HepG2 (cell line): ENCODE measurements around the gene AFAP1. TPM values are rescaled to one million over a fixed set of nuclear protein-coding genes. Genes with fewer than 3 reads are reported as not detected.
A peak's percentile ranks its signal among the peaks of the same experiment; 100 is the strongest.

ENCODE experiments used
- ATAC-seq: fragments of 200-7000 bp; cut with Tn5 transposase; 3 replicates; pipeline ENCODE4 v1.9.1; 2020; ENCODE audit warnings: mild to moderate bottlenecking, moderate library complexity
- BruUV-seq: library from RNA; stranded (reverse); fragments of 400-500 nt; replicated peaks from 2 replicates; lab custom pipeline; 2021; lab: Mats Ljungman, UMichigan
- CTCF ChIA-PET: fragments of 300-600 bp; formaldehyde crosslinking; extraction: SDS; loops from one replicate; lab custom pipeline; 2021; ENCODE audit warnings: low total read pairs, inconsistent platforms, low intra/inter-chr PET ratio; lab: Yijun Ruan, JAX
- POLR2A ChIA-PET: fragments of 350-600 bp; sonication (Branson Sonifier 250); formaldehyde crosslinking; loops from one replicate; lab custom pipeline; 2020; ENCODE audit warnings: antibody characterized with exemption, inconsistent platforms; lab: Yijun Ruan, JAX
- DNase-seq: peaks from one replicate; pipeline ENCODE4 v3.0.0-alpha.2; 2015; ENCODE audit warnings: low spot score
- FAIRE-seq: peaks from 3 replicates; lab custom pipeline; 2011; peaks lifted over from hg19 to GRCh38; lab: Jason Lieb, UNC
- H2AFZ ChIP-seq: one replicate; pipeline ENCODE4 v1.6.1; 2011; ENCODE audit warnings: low read length, inconsistent platforms
- H3K27ac ChIP-seq: fragments of 300-600 bp; 3 replicates; pipeline ENCODE4 v1.8.0; 2011; ENCODE audit warnings: mixed run types, mild to moderate bottlenecking, mixed read lengths, low read length, inconsistent platforms; ENCODE audit not compliant: insufficient read depth; ENCODE audit errors: extremely low read length
- H3K27me3 ChIP-seq, 2 experiments: fragments of 200-600 bp in 1 of 2; 2 replicates in 1 of 2; 3 replicates in 1 of 2; pipeline versions ENCODE4 v1.6.0 to v1.8.0; 2011; ENCODE audit warnings: low read length in 2 of 2, mild to moderate bottlenecking in 2 of 2, moderate library complexity in 2 of 2, inconsistent platforms in 1 of 2; ENCODE audit not compliant: insufficient read depth in 2 of 2, control insufficient read depth in 1 of 2
- H3K36me3 ChIP-seq, 2 experiments: fragments of 200-600 bp in 1 of 2; replicated peaks in 1 of 2; 2 replicates in 1 of 2; 3 replicates in 1 of 2; pipeline versions ENCODE4 v1.5.1 to v1.8.0; 2011; ENCODE audit warnings: low read length in 2 of 2, inconsistent platforms in 1 of 2; ENCODE audit not compliant: insufficient read depth in 2 of 2, control insufficient read depth in 1 of 2
- H3K4me1 ChIP-seq: 2 replicates; pipeline ENCODE4 v1.5.1; 2012; ENCODE audit warnings: low read length, inconsistent platforms; ENCODE audit not compliant: insufficient read depth
- H3K4me2 ChIP-seq: 2 replicates; pipeline ENCODE4 v1.6.0; 2011; ENCODE audit warnings: low read depth, low read length, inconsistent platforms
- H3K4me3 ChIP-seq, 3 experiments: fragments of 200-600 bp in 1 of 3; sonication (generic), shearing (Covaris generic) in 1 of 3; replicated peaks in 1 of 3; 2 replicates each; pipeline ENCODE4 v1.5.1; 2011 to 2016; ENCODE audit warnings: low read length in 3 of 3, inconsistent platforms in 2 of 3, low read depth in 2 of 3, mild to moderate bottlenecking in 2 of 3, control low read depth in 1 of 3, mixed read lengths in 1 of 3; ENCODE audit not compliant: insufficient read depth in 1 of 3
- H3K79me2 ChIP-seq: one replicate; pipeline ENCODE4 v1.6.1; 2011; ENCODE audit warnings: low read length, inconsistent platforms; ENCODE audit not compliant: insufficient read depth
- H3K9ac ChIP-seq: 2 replicates; pipeline ENCODE4 v1.6.0; 2011; ENCODE audit warnings: mild to moderate bottlenecking, low read depth, low read length, inconsistent platforms; ENCODE audit not compliant: insufficient read depth
- H3K9me3 ChIP-seq: 2 replicates; pipeline ENCODE4 v1.5.1; 2012; ENCODE audit warnings: mild to moderate bottlenecking, low read length
- H4K20me1 ChIP-seq: 2 replicates; pipeline ENCODE4 v1.6.0; 2011; ENCODE audit warnings: inconsistent platforms, mild to moderate bottlenecking, low read length, moderate library complexity; ENCODE audit not compliant: insufficient read depth
- CEBPB ChIP-seq: IDR thresholded peaks from 2 replicates; pipeline ENCODE4 v1.6.1; 2011; ENCODE audit warnings: low read depth, low read length, improper control_type of control experiment, borderline replicate concordance
- CEBPG ChIP-seq: IDR thresholded peaks from 2 replicates; pipeline ENCODE4 v1.6.1; 2016
- E2F5 ChIP-seq: sonication (generic); formaldehyde crosslinking; conservative IDR thresholded peaks from 2 replicates; pipeline ENCODE4 v1.4.0; 2020; ENCODE audit warnings: missing genetic modification reagents
- HDAC1 ChIP-seq: sonication (generic); formaldehyde crosslinking; IDR thresholded peaks from 2 replicates; pipeline ENCODE4 v1.5.1; 2020; ENCODE audit warnings: mild to moderate bottlenecking, missing genetic modification reagents
- HNF4G ChIP-seq, 2 experiments: sonication (generic) in 1 of 2; formaldehyde crosslinking in 1 of 2; IDR thresholded peaks; 2 replicates each; pipeline versions ENCODE4 v1.4.0 to v1.6.1; 2011 to 2020; ENCODE audit warnings: borderline replicate concordance in 2 of 2, low read depth in 2 of 2, mild to moderate bottlenecking in 2 of 2, low read length in 1 of 2, missing genetic modification reagents in 1 of 2, moderate library complexity in 1 of 2
- IKZF4 ChIP-seq: sonication (generic); formaldehyde crosslinking; IDR thresholded peaks from 2 replicates; pipeline ENCODE4 v1.5.1; 2020; ENCODE audit warnings: borderline replicate concordance, mild to moderate bottlenecking, low read depth, missing genetic modification reagents; ENCODE audit errors: not compliant biosample characterization
- KLF6 ChIP-seq: IDR thresholded peaks from 2 replicates; pipeline ENCODE4 v1.8.0; 2016; ENCODE audit warnings: missing biosample characterization, missing genetic modification reagents
- SIN3B ChIP-seq: fragments of 150-350 bp; IDR thresholded peaks from 2 replicates; pipeline ENCODE4 v1.6.1; 2014; ENCODE audit warnings: low read length
- ZNF20 ChIP-seq: sonication (generic); formaldehyde crosslinking; IDR thresholded peaks from 2 replicates; pipeline ENCODE4 v1.4.0; 2020; ENCODE audit warnings: mild to moderate bottlenecking, moderate library complexity, missing genetic modification reagents
- ZNF232 ChIP-seq: sonication (generic); formaldehyde crosslinking; IDR thresholded peaks from 2 replicates; pipeline ENCODE4 v1.4.0; 2020; ENCODE audit warnings: missing genetic modification reagents, borderline replicate concordance
- ZNF614 ChIP-seq: IDR thresholded peaks from 2 replicates; pipeline ENCODE4 v1.6.1; 2018; ENCODE audit warnings: missing biosample characterization, missing genetic modification reagents, inconsistent platforms, borderline replicate concordance
- ZXDC ChIP-seq: sonication (generic); formaldehyde crosslinking; IDR thresholded peaks from 2 replicates; pipeline ENCODE4 v1.5.0; 2020; ENCODE audit warnings: mild to moderate bottlenecking, missing genetic modification reagents
- WGBS: methylation state at CpG from one replicate; pipeline ENCODE4 v1.1.6; 2017; ENCODE audit warnings: low lambda C conversion rate; 5-methylcytosine and 5-hydroxymethylcytosine counted together
- in situ Hi-C: cut with HindIII; loops from 2 replicates; pipeline ENCODE4 v1.10.0; 2017; ENCODE audit warnings: low pct_unique_long_range_greater_than_20kb; ENCODE audit not compliant: extremely low pct_ligation_motif_present
- intact Hi-C: fragments of 100-400 bp; cut with micrococcal nuclease; formaldehyde crosslinking; loops from one replicate; pipeline ENCODE4 v1.10.0; 2022; ENCODE audit not compliant: unreplicated experiment
- polyA plus RNA-seq, 8 experiments: library from polyadenylated mRNA; depleted of rRNA in 3 of 8; stranded (reverse) in 7 of 8; unstranded in 1 of 8; fragments of >200 nt; fragmentation: Illumina TruSeq in 4 of 8; extraction: Trizol in 4 of 8; gene quantifications; 2 replicates each; pipeline versions ENCODE4 v1.2.1 to v1.2.3, GENCODE V29; 2011 to 2016; ENCODE audit warnings: low read depth in 4 of 8, missing spikeins in 1 of 8, mixed read lengths in 1 of 8; ENCODE audit not compliant: insufficient read depth in 1 of 8
- total RNA-seq, 5 experiments: library from RNA; depleted of rRNA; stranded (reverse); fragments of >200 nt; fragmentation: Illumina TruSeq; extraction: Trizol; gene quantifications; 2 replicates each; pipeline ENCODE4 v1.2.3, GENCODE V29; 2016; ENCODE audit warnings: low read depth in 1 of 5
- TF ChIP-seq, protein P1 (sequence below): sonication (generic); formaldehyde crosslinking; IDR thresholded peaks from 2 replicates; pipeline ENCODE4 v1.4.0; 2020; ENCODE audit warnings: mild to moderate bottlenecking, missing genetic modification reagents, borderline replicate concordance
- TF ChIP-seq, protein P2 (sequence below): sonication (generic); formaldehyde crosslinking; conservative IDR thresholded peaks from 2 replicates; pipeline ENCODE4 v1.4.0; 2020; ENCODE audit warnings: missing genetic modification reagents

AFAP1 gene
- total and polyA plus RNA-seq, 2 of the 13 experiments (the other 11 are each of a cell fraction or from before 2014, with no cell fraction given) = 2.5 TPM

DNA sequence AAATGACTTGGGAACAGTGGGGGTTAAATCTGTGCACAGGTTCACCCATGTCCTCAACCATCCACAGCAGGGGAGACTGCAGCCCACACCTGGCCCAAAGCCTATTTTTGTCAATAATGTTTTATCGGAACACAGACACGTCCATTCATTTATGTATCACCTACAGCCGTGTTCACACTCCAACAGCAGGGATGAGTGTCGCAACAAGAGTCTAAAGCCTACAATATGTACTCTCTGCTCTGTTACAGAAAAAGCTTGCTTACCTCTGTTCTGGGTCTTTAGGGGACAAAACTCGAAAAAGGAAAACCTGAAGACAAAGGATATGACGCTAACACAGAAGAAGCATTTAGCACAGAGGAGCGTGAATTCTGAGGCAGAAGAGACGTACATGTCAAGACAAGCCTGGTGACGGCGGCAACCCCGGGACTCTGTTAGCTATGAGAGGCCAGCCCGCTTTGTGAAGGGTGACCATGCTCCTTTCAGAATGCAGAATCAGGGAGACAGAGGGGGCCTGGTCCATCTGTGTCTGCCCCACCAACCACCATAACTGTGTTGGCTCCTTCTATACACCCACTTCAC lies 45.5 kb downstream of the AFAP1 start:
- H3K4me3 ChIP-seq = no peak overlapping the region
- BruUV-seq = no TSS peak
- FAIRE-seq = no peak
- CTCF ChIA-PET = no interaction called here
- no peak overlapping the region for H3K9ac ChIP-seq
- peak; percentile 19 for DNase-seq
- in situ Hi-C loops (no loop called here), intact Hi-C loops (no loop called here)
- 0 out of 2 replicates have a peak, but pooled peaks cover 2% of the 10 kb centered on the region for H3K9me3 ChIP-seq
- H3K79me2 ChIP-seq = no peaks in the 10 kb centered on the region
- no peak overlapping the region for H3K27ac ChIP-seq
- peak; percentile 59 for ATAC-seq
- H3K4me1 ChIP-seq = peaks cover 43% of the 10 kb centered on the region
- H3K27me3 ChIP-seq = no peaks in the 10 kb centered on the region
- no peaks in the 10 kb centered on the region for H3K36me3 ChIP-seq
- WGBS = 73% methylated on average over 12 of the region's 12 CpGs
- POLR2A ChIA-PET = no interaction called here
- H3K4me2 ChIP-seq = peak overlapping the region; percentile 20; the same call in 1 of the 2 replicates
- peaks cover 3% of the 10 kb centered on the region; the same call in 1 of the 2 replicates for H4K20me1 ChIP-seq
- no peak overlapping the region for H2AFZ ChIP-seq
- TF ChIP-seq HNF4G (IDR thresholded peaks at IDR 0.05; ENCODE audit: borderline replicate concordance, low read depth, low read length) (no peak), HNF4G (CRISPR knock-in tag; IDR thresholded peaks at IDR 0.05; ENCODE audit: borderline replicate concordance, low read depth) (no peak), CEBPG (CRISPR knock-in tag) (peak; percentile 68), ZNF614 (CRISPR knock-in tag) (no peak), CEBPB (peak; percentile 82), ZNF20 (CRISPR knock-in tag) (no peak), E2F5 (CRISPR knock-in tag) (no peak), SIN3B (no peak), HDAC1 (CRISPR knock-in tag) (no peak), IKZF4 (CRISPR knock-in tag) (no peak), ZNF232 (CRISPR knock-in tag) (no peak), ZXDC (no peak), KLF6 (CRISPR knock-in tag) (no peak)
- TF ChIP-seq, protein P1, sequence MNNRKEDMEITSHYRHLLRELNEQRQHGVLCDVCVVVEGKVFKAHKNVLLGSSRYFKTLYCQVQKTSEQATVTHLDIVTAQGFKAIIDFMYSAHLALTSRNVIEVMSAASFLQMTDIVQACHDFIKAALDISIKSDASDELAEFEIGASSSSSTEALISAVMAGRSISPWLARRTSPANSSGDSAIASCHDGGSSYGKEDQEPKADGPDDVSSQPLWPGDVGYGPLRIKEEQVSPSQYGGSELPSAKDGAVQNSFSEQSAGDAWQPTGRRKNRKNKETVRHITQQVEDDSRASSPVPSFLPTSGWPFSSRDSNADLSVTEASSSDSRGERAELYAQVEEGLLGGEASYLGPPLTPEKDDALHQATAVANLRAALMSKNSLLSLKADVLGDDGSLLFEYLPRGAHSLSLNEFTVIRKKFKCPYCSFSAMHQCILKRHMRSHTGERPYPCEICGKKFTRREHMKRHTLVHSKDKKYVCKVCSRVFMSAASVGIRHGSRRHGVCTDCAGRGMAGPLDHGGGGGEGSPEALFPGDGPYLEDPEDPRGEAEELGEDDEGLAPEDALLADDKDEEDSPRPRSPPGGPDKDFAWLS (CRISPR knock-in tag) = no peak
- TF ChIP-seq, protein P2, sequence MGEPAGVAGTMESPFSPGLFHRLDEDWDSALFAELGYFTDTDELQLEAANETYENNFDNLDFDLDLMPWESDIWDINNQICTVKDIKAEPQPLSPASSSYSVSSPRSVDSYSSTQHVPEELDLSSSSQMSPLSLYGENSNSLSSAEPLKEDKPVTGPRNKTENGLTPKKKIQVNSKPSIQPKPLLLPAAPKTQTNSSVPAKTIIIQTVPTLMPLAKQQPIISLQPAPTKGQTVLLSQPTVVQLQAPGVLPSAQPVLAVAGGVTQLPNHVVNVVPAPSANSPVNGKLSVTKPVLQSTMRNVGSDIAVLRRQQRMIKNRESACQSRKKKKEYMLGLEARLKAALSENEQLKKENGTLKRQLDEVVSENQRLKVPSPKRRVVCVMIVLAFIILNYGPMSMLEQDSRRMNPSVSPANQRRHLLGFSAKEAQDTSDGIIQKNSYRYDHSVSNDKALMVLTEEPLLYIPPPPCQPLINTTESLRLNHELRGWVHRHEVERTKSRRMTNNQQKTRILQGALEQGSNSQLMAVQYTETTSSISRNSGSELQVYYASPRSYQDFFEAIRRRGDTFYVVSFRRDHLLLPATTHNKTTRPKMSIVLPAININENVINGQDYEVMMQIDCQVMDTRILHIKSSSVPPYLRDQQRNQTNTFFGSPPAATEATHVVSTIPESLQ = no peak
